Activated T-helper 1 cell treated with anti-CD3 and anti-CD28 coated beads, Interleukin-12 subunit alpha, Interleukin-12 subunit beta, Interleukin-2, Interleukin-4 antibody, amounts not matched to agents 30 ng/mL and 10 ng/mL and 1 ng/mL, durations not matched to agents 14 hours and 24 hours and 36 hours (primary cell): ENCODE measurements around the gene AGBL1. TPM values are rescaled to one million over a fixed set of nuclear protein-coding genes. Genes with fewer than 3 reads are reported as not detected.

Experiments
- DNase-seq: peaks from one replicate; pipeline ENCODE4 v3.0.0; 2021; ENCODE audit warnings: low spot score
- H3K27ac Mint-ChIP-seq: one replicate; pipeline ENCODE4 v1.8.0; 2021; ENCODE audit warnings: mild to moderate bottlenecking, mixed read lengths
- H3K27me3 Mint-ChIP-seq: one replicate; pipeline ENCODE4 v1.8.0; 2022; ENCODE audit warnings: mild to moderate bottlenecking, moderate library complexity, mixed read lengths; ENCODE audit not compliant: insufficient read depth
- H3K36me3 Mint-ChIP-seq: one replicate; pipeline ENCODE4 v1.8.0; 2021; ENCODE audit warnings: low read depth, mixed read lengths
- H3K4me1 Mint-ChIP-seq: one replicate; pipeline ENCODE4 v1.8.0; 2021; ENCODE audit warnings: low read depth, mixed read lengths
- H3K4me3 Mint-ChIP-seq: one replicate; pipeline ENCODE4 v1.8.0; 2021; ENCODE audit warnings: mild to moderate bottlenecking, moderate library complexity, mixed read lengths
- H3K9me3 Mint-ChIP-seq: one replicate; pipeline ENCODE4 v1.8.0; 2021; ENCODE audit warnings: mixed read lengths
- intact Hi-C: fragments of 100-400 bp; cut with micrococcal nuclease; formaldehyde crosslinking; loops from one replicate; pipeline ENCODE4 v1.15.1; 2024
- total RNA-seq: library from RNA; stranded (reverse); gene quantifications from 2 replicates; pipeline ENCODE4 v1.2.3, GENCODE V29; 2022

AGBL1 gene
- not detected in 2 replicates for total RNA-seq

GRCh38 chr15:86079508-86080266 is at the start of gene AGBL1:
Gene AGBL1 (plus strand): TSS chr15:86079871.
- no peak for DNase-seq
- intact Hi-C loops, result no loop called here
- Mint-ChIP-seq H3K36me3 (no peaks in the 10 kb centered on the region), H3K9me3 (no peaks in the 10 kb centered on the region), H3K27me3 (peaks cover 6% of the 10 kb centered on the region), H3K4me3 (no peak within 1 kb of the TSS), H3K27ac (no peak within 1 kb of the TSS), H3K4me1 (no peaks in the 10 kb centered on the region)

- DNase-seq, result no peak
- no peaks in the 10 kb centered on the region for H3K36me3 Mint-ChIP-seq
- H3K4me1 Mint-ChIP-seq, result no peaks in the 10 kb centered on the region
- no peak overlapping the region for H3K4me3 Mint-ChIP-seq
- intact Hi-C loops, result no loop called here
- no peak overlapping the region for H3K27ac Mint-ChIP-seq
- no peaks in the 10 kb centered on the region for H3K9me3 Mint-ChIP-seq
- H3K27me3 Mint-ChIP-seq, result peaks cover 2% of the 10 kb centered on the region
Observed at GRCh38 chr15:86034904-86035303, 44.8 kb upstream of the AGBL1 start.

GRCh38 chr15:86036243-86036642 is 43.4 kb upstream of the AGBL1 start:
- Mint-ChIP-seq H3K4me3 (no peak overlapping the region), H3K27me3 (peaks cover 2% of the 10 kb centered on the region), H3K27ac (no peak overlapping the region), H3K4me1 (no peaks in the 10 kb centered on the region), H3K36me3 (no peaks in the 10 kb centered on the region), H3K9me3 (no peaks in the 10 kb centered on the region)
- no peak for DNase-seq
- intact Hi-C loops, result no loop called here

DNA sequence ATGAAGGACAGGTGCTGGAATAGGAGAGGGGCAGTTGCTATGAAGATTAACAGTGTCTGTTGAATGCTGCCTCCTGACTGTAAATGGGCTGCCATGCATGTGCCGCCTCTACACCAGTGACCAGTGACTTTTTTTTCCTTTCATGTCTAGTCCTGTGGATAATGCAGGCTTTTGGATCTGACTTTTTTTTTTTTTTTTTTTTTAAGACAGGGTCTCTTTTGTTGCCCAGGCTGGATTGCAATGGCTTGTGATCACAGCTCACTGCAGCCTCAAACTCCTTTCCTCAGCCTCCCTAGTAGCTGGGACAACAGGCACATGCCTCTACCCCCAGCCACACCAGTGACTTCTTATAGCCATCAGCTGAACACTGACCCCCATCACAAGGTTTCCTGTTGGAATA is 41.2 kb upstream of the AGBL1 start:
- intact Hi-C loops, result no loop called here
- no peak for DNase-seq
- no peaks in the 10 kb centered on the region for H3K4me1 Mint-ChIP-seq
- peaks cover 8% of the 10 kb centered on the region for H3K27me3 Mint-ChIP-seq
- H3K27ac Mint-ChIP-seq, result no peak overlapping the region
- H3K9me3 Mint-ChIP-seq, result no peaks in the 10 kb centered on the region
- no peaks in the 10 kb centered on the region for H3K36me3 Mint-ChIP-seq
- no peak overlapping the region for H3K4me3 Mint-ChIP-seq

DNA sequence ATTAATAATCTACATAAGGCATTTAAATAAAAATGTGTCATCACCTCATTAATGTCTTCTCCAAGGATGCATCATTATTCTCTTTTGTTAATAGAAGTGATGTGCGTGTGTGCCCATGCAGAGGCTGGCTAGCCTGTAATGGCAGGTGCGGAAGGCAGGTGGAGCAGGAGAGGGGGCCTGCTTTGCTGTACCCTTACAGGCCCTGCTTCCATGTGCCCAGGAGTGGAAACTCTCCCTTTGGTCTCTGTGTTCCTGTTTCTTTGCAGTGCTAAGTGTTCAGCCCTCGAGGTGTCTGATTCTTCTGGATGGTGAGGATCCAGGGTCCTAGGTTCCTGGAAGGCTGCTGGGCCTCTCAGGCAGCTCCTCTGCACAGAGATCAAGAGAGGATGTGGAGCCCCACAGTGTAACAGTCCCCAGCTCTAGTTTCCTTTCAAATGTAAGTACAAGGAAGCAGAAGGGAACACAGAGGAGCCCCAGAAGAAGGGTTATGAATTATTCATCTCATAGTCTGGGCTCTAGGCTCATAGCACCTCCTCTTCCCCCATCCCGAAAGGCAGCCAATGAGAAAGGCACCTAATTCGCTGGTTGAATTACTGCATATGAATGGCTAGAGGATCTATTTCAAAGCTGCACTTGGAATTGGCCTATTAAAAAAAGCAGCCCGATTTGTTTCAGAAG is 39.2 kb upstream of the AGBL1 start:
- no peak overlapping the region for H3K4me3 Mint-ChIP-seq
- intact Hi-C loops, result no loop called here
- DNase-seq, result no peak
- no peak overlapping the region for H3K27ac Mint-ChIP-seq
- no peaks in the 10 kb centered on the region for H3K4me1 Mint-ChIP-seq
- no peaks in the 10 kb centered on the region for H3K9me3 Mint-ChIP-seq
- H3K36me3 Mint-ChIP-seq, result no peaks in the 10 kb centered on the region
- peaks cover 6% of the 10 kb centered on the region for H3K27me3 Mint-ChIP-seq

DNA sequence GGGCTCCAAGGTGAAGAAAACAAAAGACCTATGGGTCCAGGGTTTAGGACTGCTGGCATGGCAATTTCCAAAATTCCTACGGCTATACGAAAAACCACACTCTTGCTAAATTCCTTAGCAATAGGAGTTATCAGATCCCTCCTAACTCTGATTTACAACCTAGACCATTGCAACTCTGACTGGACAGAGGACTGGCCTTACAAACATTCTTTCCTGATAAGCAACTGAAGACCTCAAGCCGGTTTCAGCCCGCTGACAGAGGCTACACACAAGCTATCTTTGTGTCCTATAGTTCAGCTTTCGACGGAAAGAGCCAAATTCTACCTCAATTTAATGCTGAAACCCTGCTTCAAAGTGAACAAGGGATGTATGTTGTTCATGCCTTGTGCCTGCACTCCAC is 38.3 kb upstream of the AGBL1 start:
- H3K4me1 Mint-ChIP-seq, result no peaks in the 10 kb centered on the region
- H3K9me3 Mint-ChIP-seq, result no peaks in the 10 kb centered on the region
- H3K4me3 Mint-ChIP-seq, result no peak overlapping the region
- H3K27me3 Mint-ChIP-seq, result peaks cover 6% of the 10 kb centered on the region
- no peaks in the 10 kb centered on the region for H3K36me3 Mint-ChIP-seq
- no peak overlapping the region for H3K27ac Mint-ChIP-seq
- intact Hi-C loops, result no loop called here
- DNase-seq, result no peak

- H3K27me3 Mint-ChIP-seq, result peaks cover 6% of the 10 kb centered on the region
- H3K9me3 Mint-ChIP-seq, result no peaks in the 10 kb centered on the region
- intact Hi-C loops, result no loop called here
- no peak overlapping the region for H3K27ac Mint-ChIP-seq
- H3K4me3 Mint-ChIP-seq, result no peak overlapping the region
- H3K4me1 Mint-ChIP-seq, result no peaks in the 10 kb centered on the region
- no peak for DNase-seq
- no peaks in the 10 kb centered on the region for H3K36me3 Mint-ChIP-seq
Observed at GRCh38 chr15:86042226-86042625, 37.4 kb upstream of the AGBL1 start.

GRCh38 chr15:86044981-86045380 is 34.7 kb upstream of the AGBL1 start:
- Mint-ChIP-seq H3K9me3 (no peaks in the 10 kb centered on the region), H3K27ac (no peak overlapping the region), H3K27me3 (peaks cover 6% of the 10 kb centered on the region), H3K4me3 (no peak overlapping the region), H3K4me1 (no peaks in the 10 kb centered on the region), H3K36me3 (no peaks in the 10 kb centered on the region)
- no peak for DNase-seq
- intact Hi-C loops, result no loop called here

GRCh38 chr15:86054338-86054737 is 25.3 kb upstream of the AGBL1 start:
- no peak for DNase-seq
- no peaks in the 10 kb centered on the region for H3K27me3 Mint-ChIP-seq
- H3K27ac Mint-ChIP-seq, result no peak overlapping the region
- intact Hi-C loops, result no loop called here
- no peak overlapping the region for H3K4me3 Mint-ChIP-seq
- H3K36me3 Mint-ChIP-seq, result no peaks in the 10 kb centered on the region
- no peaks in the 10 kb centered on the region for H3K9me3 Mint-ChIP-seq
- no peaks in the 10 kb centered on the region for H3K4me1 Mint-ChIP-seq

DNA sequence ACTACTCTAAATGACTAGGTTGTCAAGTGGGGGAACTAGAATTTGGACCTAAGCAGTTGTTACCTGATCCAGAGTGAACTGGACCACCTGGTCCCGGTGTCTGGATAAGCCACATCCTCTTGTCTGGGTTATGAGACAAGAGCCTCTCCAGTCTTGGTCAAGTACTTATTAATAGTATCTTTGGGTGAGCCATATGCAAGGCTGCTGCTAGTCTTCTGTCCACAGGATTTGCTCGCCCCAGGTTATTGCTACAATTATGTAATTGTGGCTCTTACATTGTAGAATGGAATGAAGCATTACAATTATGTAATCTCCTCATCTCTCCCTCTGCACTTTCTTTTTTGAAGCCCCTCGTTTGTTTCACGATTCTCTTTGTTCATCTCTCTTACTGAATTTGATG is 24.0 kb upstream of the AGBL1 start:
- no peak for DNase-seq
- no peak overlapping the region for H3K27ac Mint-ChIP-seq

GRCh38 chr15:86059851-86060250 is 19.8 kb upstream of the AGBL1 start:
- no peak overlapping the region for H3K4me3 Mint-ChIP-seq
- H3K27me3 Mint-ChIP-seq, result peaks cover 9% of the 10 kb centered on the region
- H3K9me3 Mint-ChIP-seq, result no peaks in the 10 kb centered on the region
- no peaks in the 10 kb centered on the region for H3K4me1 Mint-ChIP-seq
- no peak overlapping the region for H3K27ac Mint-ChIP-seq
- no peak for DNase-seq
- no peaks in the 10 kb centered on the region for H3K36me3 Mint-ChIP-seq
- intact Hi-C loops, result no loop called here

More for the DNA sequence above, 24.0 kb upstream of the AGBL1 start:
- no peaks in the 10 kb centered on the region for H3K36me3 Mint-ChIP-seq
- intact Hi-C loops, result no loop called here
- H3K9me3 Mint-ChIP-seq, result no peaks in the 10 kb centered on the region
- peaks cover 4% of the 10 kb centered on the region for H3K27me3 Mint-ChIP-seq
- H3K4me3 Mint-ChIP-seq, result no peak overlapping the region
- H3K4me1 Mint-ChIP-seq, result no peaks in the 10 kb centered on the region

- no peaks in the 10 kb centered on the region for H3K9me3 Mint-ChIP-seq
- no peaks in the 10 kb centered on the region for H3K36me3 Mint-ChIP-seq
- no peak overlapping the region for H3K27ac Mint-ChIP-seq
- H3K27me3 Mint-ChIP-seq, result peaks cover 9% of the 10 kb centered on the region
- no peak for DNase-seq
- intact Hi-C loops, result no loop called here
- H3K4me3 Mint-ChIP-seq, result no peak overlapping the region
- no peaks in the 10 kb centered on the region for H3K4me1 Mint-ChIP-seq
Observed at GRCh38 chr15:86060674-86061073, 19.0 kb upstream of the AGBL1 start.

- no peak overlapping the region for H3K4me3 Mint-ChIP-seq
Observed at GRCh38 chr15:86061581-86061980, 18.1 kb upstream of the AGBL1 start.

More at GRCh38 chr15:86061581-86061980, 18.1 kb upstream of the AGBL1 start:
- Mint-ChIP-seq H3K27ac (no peak overlapping the region), H3K9me3 (no peaks in the 10 kb centered on the region), H3K4me1 (no peaks in the 10 kb centered on the region), H3K27me3 (peaks cover 9% of the 10 kb centered on the region), H3K36me3 (no peaks in the 10 kb centered on the region)
- intact Hi-C loops, result no loop called here
- DNase-seq, result no peak
